NT2/D1 (cell line): ENCODE data around the gene ME2.

Source experiments
- SUZ12 ChIP-seq: IDR thresholded peaks from 2 replicates; pipeline ENCODE4 v1.6.1; 2011; ENCODE audit not compliant: insufficient read length, insufficient read depth; ENCODE audit errors: extremely low read depth
- YY1 ChIP-seq: IDR thresholded peaks from 2 replicates; pipeline ENCODE4 v1.6.1; 2011; ENCODE audit not compliant: insufficient read length, insufficient read depth
- ZNF274 ChIP-seq: IDR thresholded peaks from 2 replicates; pipeline ENCODE4 v1.6.1; 2011; ENCODE audit warnings: mild to moderate bottlenecking, low read depth, low read length

DNA sequence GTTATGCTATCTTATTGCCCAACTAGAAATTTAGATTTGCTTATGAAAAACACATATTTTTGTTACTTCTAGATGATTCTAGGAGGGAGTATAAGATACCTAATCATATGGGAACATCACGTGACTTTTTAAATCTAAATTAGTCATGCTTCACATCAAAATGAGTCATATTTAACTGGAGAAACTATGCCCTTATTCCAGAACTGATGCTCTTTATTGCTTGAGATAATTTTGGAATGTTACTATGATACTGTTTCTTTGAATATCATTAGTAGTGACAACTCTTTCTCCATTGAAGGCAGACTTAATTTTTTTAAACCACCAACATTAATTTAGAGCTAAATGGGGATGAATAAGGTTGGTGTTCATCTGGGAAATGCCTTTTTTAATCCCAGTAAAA is 69.0 kb downstream of the ME2 start:
- TF ChIP-seq YY1 = no peak
- no peak for TF ChIP-seq SUZ12
- no peak for TF ChIP-seq ZNF274
